ENCODE measurements around the gene MFF.

DNA sequence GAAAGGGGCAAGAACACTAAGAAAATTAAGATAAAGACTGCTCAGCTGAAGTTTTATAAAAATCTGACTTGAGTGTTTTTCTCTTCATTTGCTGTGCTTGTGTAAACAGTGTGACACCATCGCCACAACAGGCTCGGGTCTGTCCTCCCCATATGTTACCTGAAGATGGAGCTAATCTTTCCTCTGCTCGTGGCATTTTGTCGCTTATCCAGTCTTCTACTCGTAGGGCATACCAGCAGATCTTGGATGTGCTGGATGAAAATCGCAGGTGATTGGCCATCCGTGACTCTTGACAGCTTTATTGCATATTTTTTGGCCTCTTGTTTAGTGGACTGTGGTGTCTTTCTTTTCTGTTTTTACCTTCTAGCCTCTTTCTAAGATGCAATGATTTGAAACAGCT is 22.1 kb downstream of the MFF start:
- TF ChIP-seq, protein P1, sequence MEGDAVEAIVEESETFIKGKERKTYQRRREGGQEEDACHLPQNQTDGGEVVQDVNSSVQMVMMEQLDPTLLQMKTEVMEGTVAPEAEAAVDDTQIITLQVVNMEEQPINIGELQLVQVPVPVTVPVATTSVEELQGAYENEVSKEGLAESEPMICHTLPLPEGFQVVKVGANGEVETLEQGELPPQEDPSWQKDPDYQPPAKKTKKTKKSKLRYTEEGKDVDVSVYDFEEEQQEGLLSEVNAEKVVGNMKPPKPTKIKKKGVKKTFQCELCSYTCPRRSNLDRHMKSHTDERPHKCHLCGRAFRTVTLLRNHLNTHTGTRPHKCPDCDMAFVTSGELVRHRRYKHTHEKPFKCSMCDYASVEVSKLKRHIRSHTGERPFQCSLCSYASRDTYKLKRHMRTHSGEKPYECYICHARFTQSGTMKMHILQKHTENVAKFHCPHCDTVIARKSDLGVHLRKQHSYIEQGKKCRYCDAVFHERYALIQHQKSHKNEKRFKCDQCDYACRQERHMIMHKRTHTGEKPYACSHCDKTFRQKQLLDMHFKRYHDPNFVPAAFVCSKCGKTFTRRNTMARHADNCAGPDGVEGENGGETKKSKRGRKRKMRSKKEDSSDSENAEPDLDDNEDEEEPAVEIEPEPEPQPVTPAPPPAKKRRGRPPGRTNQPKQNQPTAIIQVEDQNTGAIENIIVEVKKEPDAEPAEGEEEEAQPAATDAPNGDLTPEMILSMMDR (IDR thresholded peaks at IDR 0.05) = no peak
- no peak for TF ChIP-seq POLR2A (IDR thresholded peaks at IDR 0.05)
